DND-41 (cell line): ENCODE measurements around the gene MGAT4A.

Source experiments
- ATAC-seq: fragments of 200-7000 bp; cut with Tn5 transposase; 3 replicates; pipeline ENCODE4 v1.9.1; 2021; ENCODE audit warnings: low read depth; ENCODE audit not compliant: insufficient read depth
- DNase-seq: peaks from one replicate; pipeline ENCODE4 v3.0.0-alpha.2; 2020
- H2AFZ ChIP-seq: 2 replicates; pipeline ENCODE4 v1.6.0; 2012; ENCODE audit warnings: low read depth, low read length
- H3K27ac ChIP-seq: 2 replicates; pipeline ENCODE4 v1.5.1; 2012; ENCODE audit warnings: low read length, inconsistent platforms
- H3K27me3 ChIP-seq: fragments of 200-600 bp; sonication (generic); 2 replicates; pipeline ENCODE4 v1.6.0; 2012; ENCODE audit warnings: low read length, mild to moderate bottlenecking, inconsistent platforms; ENCODE audit not compliant: insufficient read depth, poor library complexity
- H3K36me3 ChIP-seq: 2 replicates; pipeline ENCODE4 v1.5.1; 2012; ENCODE audit warnings: low read length, inconsistent platforms; ENCODE audit not compliant: insufficient read depth
- H3K4me1 ChIP-seq: 2 replicates; pipeline ENCODE4 v1.5.1; 2012; ENCODE audit warnings: mild to moderate bottlenecking, low read length; ENCODE audit not compliant: insufficient read depth
- H3K4me2 ChIP-seq: 2 replicates; pipeline ENCODE4 v1.6.0; 2012; ENCODE audit warnings: mild to moderate bottlenecking, moderate library complexity, low read length, inconsistent platforms; ENCODE audit not compliant: insufficient read depth
- H3K4me3 ChIP-seq, 2 experiments: fragments of 200-600 bp in 1 of 2; shearing (Covaris generic) in 1 of 2; 2 replicates each; pipeline ENCODE4 v1.5.1; 2012 to 2016; ENCODE audit warnings: inconsistent platforms in 2 of 2, low read length in 2 of 2, mild to moderate bottlenecking in 2 of 2, low read depth in 1 of 2, moderate library complexity in 1 of 2
- H3K79me2 ChIP-seq: 2 replicates; pipeline ENCODE4 v1.6.0; 2012; ENCODE audit warnings: low read length, inconsistent platforms; ENCODE audit not compliant: insufficient read depth
- H3K9ac ChIP-seq: 2 replicates; pipeline ENCODE4 v1.6.0; 2012; ENCODE audit warnings: low read depth, mild to moderate bottlenecking, inconsistent platforms, low read length, moderate library complexity
- H3K9me3 ChIP-seq: 2 replicates; pipeline ENCODE4 v1.5.1; 2012; ENCODE audit warnings: low read length, moderate library complexity, mild to moderate bottlenecking, inconsistent platforms; ENCODE audit not compliant: insufficient read depth, severe bottlenecking
- H4K20me1 ChIP-seq: 2 replicates; pipeline ENCODE4 v1.6.0; 2012; ENCODE audit warnings: low read length; ENCODE audit not compliant: insufficient read depth
- CTCF ChIP-seq: IDR thresholded peaks from 2 replicates; pipeline ENCODE4 v1.5.1; 2012; ENCODE audit warnings: borderline replicate concordance, low read length, moderate library complexity, mild to moderate bottlenecking; ENCODE audit not compliant: poor library complexity, severe bottlenecking; ENCODE audit errors: extremely low read depth
- EZH2 ChIP-seq: IDR thresholded peaks from 3 replicates; pipeline ENCODE4 v1.6.1; 2012; ENCODE audit warnings: borderline replicate concordance, low read depth, mild to moderate bottlenecking, moderate library complexity, low read length, inconsistent platforms; ENCODE audit not compliant: severe bottlenecking

Gene MGAT4A

GRCh38 chr2:98777710-98778109, 46.8 kb upstream of the MGAT4A start:
- no peaks in the 10 kb centered on the region for H3K27me3 ChIP-seq
- 0 out of 2 replicates have a peak, but pooled peaks cover under 1% of the 10 kb centered on the region for H3K79me2 ChIP-seq
- H2AFZ ChIP-seq, result no peak overlapping the region
- ATAC-seq, result no peak
- no peak for DNase-seq
- no peak overlapping the region for H3K9ac ChIP-seq
- peaks cover 16% of the 10 kb centered on the region for H3K9me3 ChIP-seq
- no peak overlapping the region for H3K4me2 ChIP-seq
- H3K4me1 ChIP-seq, result peaks cover 13% of the 10 kb centered on the region
- no peak overlapping the region for H3K4me3 ChIP-seq
- no peaks in the 10 kb centered on the region for H3K36me3 ChIP-seq
- TF ChIP-seq EZH2 (no peak), CTCF (no peak)
- no peak overlapping the region for H3K27ac ChIP-seq
- H4K20me1 ChIP-seq, result no peaks in the 10 kb centered on the region

GRCh38 chr2:98777076-98777475, 46.1 kb upstream of the MGAT4A start:
- Histone ChIP-seq H3K9me3 (peaks cover 10% of the 10 kb centered on the region), H3K27me3 (no peaks in the 10 kb centered on the region), H3K9ac (no peak overlapping the region), H3K79me2 (0 out of 2 replicates have a peak, but pooled peaks cover 3% of the 10 kb centered on the region), H2AFZ (no peak overlapping the region), H3K4me3 (no peak overlapping the region), H4K20me1 (no peaks in the 10 kb centered on the region), H3K36me3 (no peaks in the 10 kb centered on the region), H3K4me2 (no peak overlapping the region), H3K27ac (no peak overlapping the region; the same call in 1 of the 2 replicates), H3K4me1 (peaks cover 19% of the 10 kb centered on the region)
- ATAC-seq, result no peak
- DNase-seq, result no peak
- no peak for TF ChIP-seq CTCF
- TF ChIP-seq EZH2, result no peak

- H3K4me1 ChIP-seq, result peaks cover 29% of the 10 kb centered on the region
- H3K27ac ChIP-seq, result peak overlapping the region; percentile 7; the same call in 1 of the 2 replicates
- no peaks in the 10 kb centered on the region for H4K20me1 ChIP-seq
- DNase-seq (no peak), ATAC-seq (no peak)
- no peak overlapping the region for H3K4me2 ChIP-seq
- peaks cover 6% of the 10 kb centered on the region; the same call in 1 of the 2 replicates for H3K79me2 ChIP-seq
- peaks cover under 1% of the 10 kb centered on the region for H3K9me3 ChIP-seq
- H3K27me3 ChIP-seq, result no peaks in the 10 kb centered on the region
- no peak overlapping the region for H3K4me3 ChIP-seq
- H3K36me3 ChIP-seq, result no peaks in the 10 kb centered on the region
- no peak overlapping the region for H3K9ac ChIP-seq
- TF ChIP-seq EZH2 (no peak), CTCF (no peak)
- H2AFZ ChIP-seq, result no peak overlapping the region
Observed at GRCh38 chr2:98776136-98776535, 45.2 kb upstream of the MGAT4A start.

GRCh38 chr2:98775146-98775986, 44.4 kb upstream of the MGAT4A start:
- ATAC-seq (no peak), DNase-seq (no peak)
- no peak overlapping the region for H2AFZ ChIP-seq
- H3K36me3 ChIP-seq, result no peaks in the 10 kb centered on the region
- H3K4me3 ChIP-seq, result no peak overlapping the region
- H4K20me1 ChIP-seq, result no peaks in the 10 kb centered on the region
- no peaks in the 10 kb centered on the region for H3K27me3 ChIP-seq
- H3K79me2 ChIP-seq, result peaks cover 7% of the 10 kb centered on the region; the same call in 1 of the 2 replicates
- H3K27ac ChIP-seq, result peak overlapping the region; percentile 13
- no peaks in the 10 kb centered on the region for H3K9me3 ChIP-seq
- no peak overlapping the region for H3K4me2 ChIP-seq
- H3K9ac ChIP-seq, result no peak overlapping the region
- peaks cover 35% of the 10 kb centered on the region for H3K4me1 ChIP-seq
- no peak for TF ChIP-seq CTCF
- no peak for TF ChIP-seq EZH2
